Measurements from ENCODE around the gene MEMO1.
A peak's percentile ranks its signal among the peaks of the same experiment; 100 is the strongest.
"Not testable (repeated sequence)": the region's sequence is repeated elsewhere in the genome, so short reads cannot be mapped to it uniquely, and the experiment has no call there.

The MEMO1 gene

DNA sequence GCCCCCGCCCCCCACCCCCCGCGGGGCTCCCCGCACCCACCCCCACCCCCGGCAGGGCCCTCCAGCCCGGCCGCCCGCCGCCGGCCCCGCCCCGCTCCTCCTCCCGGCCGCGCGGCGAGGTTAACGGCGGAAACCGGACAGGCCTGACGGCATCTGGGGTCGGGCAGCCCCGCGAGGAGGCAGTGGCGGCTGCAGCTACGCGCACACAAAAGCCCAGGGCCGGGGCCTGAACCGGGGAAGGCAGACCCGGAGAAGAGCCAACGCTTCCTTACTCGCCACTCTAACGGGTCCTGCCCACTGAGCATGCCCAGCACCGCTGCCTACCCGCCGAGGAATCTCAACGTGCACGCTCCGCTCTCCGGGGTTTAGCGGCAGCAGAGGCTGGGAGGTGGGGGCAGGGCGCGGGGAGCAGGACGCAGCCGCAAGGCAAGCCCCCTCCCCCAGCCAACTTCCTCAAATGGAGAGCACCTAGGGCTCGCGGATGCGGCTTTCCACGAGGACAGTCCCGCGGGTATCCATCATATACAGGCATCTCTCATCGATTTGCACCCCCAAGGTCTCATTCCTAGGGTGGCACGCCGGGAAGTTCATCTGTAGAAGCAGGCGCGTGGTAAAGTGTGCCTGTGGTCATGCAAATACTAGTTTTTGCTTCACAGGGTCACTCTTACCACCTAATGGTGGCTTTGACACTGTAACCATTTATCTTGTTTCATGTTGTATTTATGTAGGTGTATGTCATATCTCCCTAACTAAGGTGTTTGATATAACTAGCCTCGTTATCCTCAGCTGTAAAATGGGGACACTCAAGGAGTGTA, at the start of gene MEMO1:
TSS of gene MEMO1 (minus strand) at position 339 of the 815 bp plus-strand sequence. CDS start 761 bp downstream, outside the sequence.
- TF ChIP-seq, protein P1, sequence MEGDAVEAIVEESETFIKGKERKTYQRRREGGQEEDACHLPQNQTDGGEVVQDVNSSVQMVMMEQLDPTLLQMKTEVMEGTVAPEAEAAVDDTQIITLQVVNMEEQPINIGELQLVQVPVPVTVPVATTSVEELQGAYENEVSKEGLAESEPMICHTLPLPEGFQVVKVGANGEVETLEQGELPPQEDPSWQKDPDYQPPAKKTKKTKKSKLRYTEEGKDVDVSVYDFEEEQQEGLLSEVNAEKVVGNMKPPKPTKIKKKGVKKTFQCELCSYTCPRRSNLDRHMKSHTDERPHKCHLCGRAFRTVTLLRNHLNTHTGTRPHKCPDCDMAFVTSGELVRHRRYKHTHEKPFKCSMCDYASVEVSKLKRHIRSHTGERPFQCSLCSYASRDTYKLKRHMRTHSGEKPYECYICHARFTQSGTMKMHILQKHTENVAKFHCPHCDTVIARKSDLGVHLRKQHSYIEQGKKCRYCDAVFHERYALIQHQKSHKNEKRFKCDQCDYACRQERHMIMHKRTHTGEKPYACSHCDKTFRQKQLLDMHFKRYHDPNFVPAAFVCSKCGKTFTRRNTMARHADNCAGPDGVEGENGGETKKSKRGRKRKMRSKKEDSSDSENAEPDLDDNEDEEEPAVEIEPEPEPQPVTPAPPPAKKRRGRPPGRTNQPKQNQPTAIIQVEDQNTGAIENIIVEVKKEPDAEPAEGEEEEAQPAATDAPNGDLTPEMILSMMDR (IDR thresholded peaks at IDR 0.05; ENCODE audit: low read depth, low read length), result no peak; the same call in 1 of the 2 replicates
- DNase-seq (ENCODE audit: extremely low read depth, low read depth), result peak; percentile 85

DNA sequence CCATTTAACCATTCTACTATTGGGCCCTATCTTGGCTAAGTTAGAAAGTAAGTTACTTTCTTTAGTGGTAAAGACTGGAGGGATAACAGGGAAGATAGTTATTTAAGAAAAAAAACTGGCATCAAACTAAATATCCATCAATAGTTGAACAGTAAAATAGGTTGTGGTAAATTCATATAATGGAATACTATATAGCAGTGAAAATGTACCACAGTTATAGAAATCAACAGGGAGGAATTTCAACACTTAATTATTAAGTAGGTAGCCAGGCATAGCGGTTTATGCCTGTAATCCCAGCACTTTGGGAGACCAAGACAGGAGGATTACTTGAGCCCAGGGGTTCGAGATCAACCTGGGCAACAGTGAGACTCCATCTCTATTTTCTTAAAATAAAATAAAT, 49.5 kb upstream of the MEMO1 start:
- no peak for DNase-seq (ENCODE audit: extremely low read depth, low read depth)
- TF ChIP-seq, protein P1 (IDR thresholded peaks at IDR 0.05; ENCODE audit: low read depth, low read length), result no peak

DNA sequence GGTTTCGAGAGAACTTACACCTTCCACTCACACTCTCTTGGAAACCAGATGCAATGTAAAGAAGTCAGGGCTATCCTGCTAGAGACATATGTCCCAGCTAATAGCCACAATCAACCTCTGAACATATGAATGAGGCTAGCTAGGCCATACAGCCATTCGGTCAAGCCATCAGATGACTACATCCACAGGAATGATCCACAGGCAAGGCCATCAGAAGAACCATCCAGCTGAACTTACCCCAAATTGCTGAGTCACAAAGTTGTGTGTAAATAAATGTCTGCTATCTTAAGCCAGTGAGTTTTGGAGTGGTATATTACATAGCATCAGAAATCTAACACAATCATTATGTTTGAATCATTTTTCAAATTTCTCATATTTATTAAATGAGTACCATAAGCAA, 47.3 kb upstream of the MEMO1 start:
- DNase-seq (ENCODE audit: extremely low read depth, low read depth), result no peak

DNA sequence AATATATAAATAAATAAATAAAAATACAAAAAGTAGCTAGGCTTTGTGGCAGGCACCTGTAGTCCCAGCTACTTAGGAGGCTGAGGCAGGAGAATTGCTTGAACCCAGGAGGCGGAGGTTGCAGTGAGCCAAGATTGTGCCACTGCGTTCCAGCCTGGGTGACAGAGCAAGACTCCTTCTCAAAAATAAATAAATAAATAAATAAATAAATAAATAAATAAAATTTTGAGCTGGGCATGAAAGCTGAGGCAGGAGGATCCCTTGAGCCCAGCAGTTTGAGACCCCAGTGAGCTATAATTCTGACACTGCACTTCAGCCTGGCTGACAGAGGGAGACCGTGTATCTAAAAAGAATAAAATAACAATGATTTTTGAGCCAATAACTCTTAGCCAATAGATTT, 43.8 kb upstream of the MEMO1 start:
- DNase-seq (ENCODE audit: extremely low read depth, low read depth), result not testable (repeated sequence)

More for the DNA sequence above, 47.3 kb upstream of the MEMO1 start:
- TF ChIP-seq, protein P1 (IDR thresholded peaks at IDR 0.05; ENCODE audit: low read depth, low read length), result no peak

DNA sequence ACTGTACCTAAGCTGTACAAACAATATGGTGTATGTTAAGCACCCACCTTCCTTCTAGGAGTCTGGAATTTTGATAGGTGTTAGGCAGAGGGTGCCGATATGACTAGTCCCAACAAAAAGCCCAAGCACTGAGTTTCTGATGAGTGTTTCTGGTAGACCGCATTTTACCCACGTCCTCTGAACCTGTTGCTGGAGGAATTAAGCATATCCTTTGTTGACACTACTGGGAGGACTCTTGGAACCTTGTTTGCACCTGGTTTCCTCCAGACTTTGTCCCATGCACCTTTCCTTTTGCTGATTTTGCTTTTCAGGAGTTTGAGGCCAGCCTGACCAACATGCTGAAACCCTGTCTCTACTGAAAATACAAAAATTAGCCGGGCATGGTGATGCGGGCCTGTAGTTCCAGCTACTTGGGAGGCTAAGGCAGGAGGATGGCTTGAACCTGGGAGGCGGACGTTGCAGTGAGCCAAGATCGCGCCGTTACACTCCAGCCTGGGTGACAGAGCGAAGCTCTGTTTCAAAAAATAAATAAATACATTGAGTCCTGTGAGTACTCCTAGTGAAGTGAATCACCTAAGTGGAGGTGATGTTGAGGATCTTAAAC, 41.1 kb upstream of the MEMO1 start:
- no peak for DNase-seq (ENCODE audit: extremely low read depth, low read depth)

DNA sequence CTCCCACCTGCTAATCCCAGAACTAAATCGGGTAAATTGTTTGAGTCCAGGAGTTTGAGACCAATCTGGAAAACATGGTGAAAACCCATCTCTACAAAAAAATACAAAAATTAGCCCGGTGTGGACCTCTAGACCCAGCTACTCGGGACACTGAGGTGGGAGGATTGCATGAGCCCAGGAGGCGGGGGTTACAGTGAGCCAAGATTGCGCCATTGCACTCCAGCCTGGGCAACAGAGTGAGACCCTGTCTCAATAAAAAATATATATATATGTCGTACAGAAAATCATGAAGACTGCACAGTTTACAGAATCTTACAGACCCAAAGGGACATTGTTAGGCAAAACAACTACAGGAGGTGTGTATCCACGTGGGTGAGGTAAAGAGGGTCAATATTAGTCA, 32.8 kb upstream of the MEMO1 start:
- DNase-seq (ENCODE audit: extremely low read depth, low read depth), result no peak
- TF ChIP-seq, protein P1 (IDR thresholded peaks at IDR 0.05; ENCODE audit: low read depth, low read length), result no peak

More for the DNA sequence above, 41.1 kb upstream of the MEMO1 start:
- TF ChIP-seq, protein P1 (IDR thresholded peaks at IDR 0.05; ENCODE audit: low read depth, low read length), result no peak

DNA sequence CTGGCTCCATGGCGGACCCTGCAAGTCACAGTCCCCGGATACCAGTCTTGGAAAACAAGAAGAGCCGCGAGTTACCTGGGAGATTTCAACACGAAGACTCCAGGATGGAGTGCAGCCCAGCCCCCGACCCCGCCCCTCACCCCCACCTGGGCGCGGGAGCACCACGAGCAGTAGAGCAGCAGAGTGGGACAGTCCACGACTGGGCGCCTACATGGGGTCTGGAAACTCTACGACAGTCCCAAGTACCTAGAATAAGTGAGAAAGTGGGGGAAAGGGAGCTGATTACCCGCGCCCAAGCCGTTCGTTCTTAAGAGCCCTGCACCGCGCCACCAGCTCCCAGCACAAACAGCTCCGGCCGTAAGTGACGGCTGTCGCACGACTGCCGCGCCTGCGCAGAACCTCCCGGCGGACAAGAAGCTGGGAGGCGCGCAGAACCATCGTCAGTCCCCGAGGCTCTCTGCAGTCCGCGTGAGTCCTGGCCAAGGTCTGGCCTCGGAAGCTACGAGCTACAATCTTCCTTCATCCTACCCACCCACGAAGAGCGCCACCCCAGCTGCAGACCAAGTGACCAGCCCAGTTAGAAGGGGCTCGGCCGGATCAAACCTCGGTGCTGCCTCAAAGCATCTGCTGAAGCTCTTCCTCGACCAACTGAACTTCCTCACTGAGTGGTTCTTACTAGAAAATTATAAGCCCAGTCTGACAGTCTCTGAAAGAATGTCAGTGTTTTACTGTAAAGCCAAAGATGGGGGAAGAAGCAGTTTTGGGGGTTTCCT, 28.8 kb upstream of the MEMO1 start, which contains the start of gene DPY30:
TSS of gene DPY30 (minus strand) at position 359 of the 773 bp plus-strand sequence. CDS start at position 10, 349 bp downstream.
- TF ChIP-seq, protein P1 (IDR thresholded peaks at IDR 0.05; ENCODE audit: low read depth, low read length), result no peak
- peak; percentile 81 for DNase-seq (ENCODE audit: extremely low read depth, low read depth)

DNA sequence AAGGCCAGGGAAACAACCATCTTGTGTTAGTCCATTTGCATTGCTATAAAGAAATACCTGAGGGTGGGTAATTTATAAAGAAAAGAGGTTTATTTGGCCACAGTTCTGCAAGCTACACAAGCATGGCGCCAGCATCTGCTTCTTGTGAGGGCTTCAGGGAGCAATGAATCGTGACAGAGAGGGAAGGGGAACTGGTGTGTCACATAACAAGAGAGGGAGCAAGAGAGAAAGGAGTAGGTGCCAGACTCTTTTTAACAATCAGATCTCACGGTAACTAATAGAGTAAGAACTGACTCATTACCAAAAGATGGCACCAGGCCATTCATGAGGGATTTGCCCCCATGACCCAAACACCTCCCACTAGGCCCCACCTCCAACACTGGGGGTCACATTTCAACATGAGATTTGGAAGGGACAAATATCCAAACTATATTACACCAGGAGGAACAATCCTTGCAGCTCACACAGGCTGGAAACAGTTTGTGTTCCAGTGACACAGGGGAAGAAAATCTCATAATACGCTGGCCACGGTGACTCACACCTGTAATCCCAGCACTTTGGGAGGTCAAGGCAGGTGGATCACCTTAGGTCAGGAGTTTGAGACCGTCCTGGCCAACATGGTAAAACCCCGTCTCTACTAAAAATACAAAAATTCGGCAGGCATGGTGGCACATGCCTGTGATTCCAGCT, 23.5 kb upstream of the MEMO1 start:
- not testable (repeated sequence) for DNase-seq (ENCODE audit: extremely low read depth, low read depth)

DNA sequence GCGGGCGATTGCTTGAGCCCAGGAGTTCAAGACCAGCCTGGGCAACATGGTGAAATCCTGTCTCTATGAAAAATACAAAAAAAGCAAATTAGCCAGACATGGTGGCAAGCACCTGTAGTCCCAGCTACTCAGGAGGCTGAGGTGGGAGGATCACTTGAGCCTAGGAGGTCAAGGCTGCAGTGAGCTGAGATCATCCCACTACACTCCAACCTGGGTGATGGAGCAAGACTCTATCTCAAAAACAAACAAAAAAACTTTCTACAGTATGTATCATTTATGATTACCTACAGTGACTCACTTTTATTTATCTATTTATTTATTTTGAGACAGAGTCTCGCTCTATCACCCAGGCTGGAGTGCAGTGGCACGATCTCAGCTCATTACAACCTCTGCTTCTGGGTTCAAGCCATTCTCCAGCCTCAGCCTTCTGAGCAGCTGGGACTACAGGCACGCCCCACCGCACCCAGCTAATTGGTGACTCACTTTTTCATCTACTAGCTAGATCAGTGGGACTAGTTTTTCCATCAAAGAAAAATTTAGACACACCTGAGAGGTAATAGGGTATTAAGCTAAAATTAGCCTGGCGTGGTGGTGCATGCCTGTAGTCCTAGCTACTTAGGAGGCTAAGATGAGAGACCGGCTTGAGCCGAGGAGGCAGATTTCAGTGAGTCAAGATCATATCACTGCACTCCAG, 8.1 kb upstream of the MEMO1 start:
- not testable (repeated sequence) for DNase-seq (ENCODE audit: extremely low read depth, low read depth)
